Measurements from ENCODE around the gene KRT2.
"Not testable (repeated sequence)": the region's sequence is repeated elsewhere in the genome, so short reads cannot be mapped to it uniquely, and the experiment has no call there.

The KRT2 gene

GRCh38 chr12:52670961-52671360, 18.9 kb upstream of the KRT2 start:
- no peak for ATAC-seq
- TF ChIP-seq PPARA (CRISPR knock-in tag; IDR thresholded peaks at IDR 0.05; ENCODE audit: borderline replicate concordance) = no peak
- no peak for TF ChIP-seq TSHZ2 (CRISPR knock-in tag; IDR thresholded peaks at IDR 0.05)
- TF ChIP-seq POU6F1 (CRISPR knock-in tag; IDR thresholded peaks at IDR 0.05; ENCODE audit: borderline replicate concordance, low read depth) = no peak
- no peak for TF ChIP-seq CREB5 (CRISPR knock-in tag; IDR thresholded peaks at IDR 0.05; ENCODE audit: low read depth)
- TF ChIP-seq SNAI2 (CRISPR knock-in tag; IDR thresholded peaks at IDR 0.05) = no peak
- no peak for TF ChIP-seq ZC3H10 (CRISPR knock-in tag; IDR thresholded peaks at IDR 0.05)
- no peak for TF ChIP-seq ZFP30 (CRISPR knock-in tag; IDR thresholded peaks at IDR 0.05)

GRCh38 chr12:52670506-52670905, 18.5 kb upstream of the KRT2 start:
- ATAC-seq = no peak
- TF ChIP-seq ESRRG (CRISPR knock-in tag; IDR thresholded peaks at IDR 0.05) (no peak), GLIS3 (CRISPR knock-in tag; IDR thresholded peaks at IDR 0.05) (no peak), BACH2 (CRISPR knock-in tag; IDR thresholded peaks at IDR 0.05; ENCODE audit: borderline replicate concordance) (no peak), ISL1 (CRISPR knock-in tag; IDR thresholded peaks at IDR 0.05) (no peak), ZFP3 (CRISPR knock-in tag; IDR thresholded peaks at IDR 0.05) (no peak), CREB5 (CRISPR knock-in tag; IDR thresholded peaks at IDR 0.05; ENCODE audit: low read depth) (no peak)

GRCh38 chr12:52669941-52670340, 17.9 kb upstream of the KRT2 start:
- ATAC-seq = not testable (repeated sequence)

- no peak for TF ChIP-seq SNAI2 (CRISPR knock-in tag; IDR thresholded peaks at IDR 0.05)
- no peak for ATAC-seq
Measured at GRCh38 chr12:52669426-52669825, 17.4 kb upstream of the KRT2 start.

GRCh38 chr12:52667931-52668330, 15.9 kb upstream of the KRT2 start:
- ATAC-seq = no peak
- TF ChIP-seq TOX (CRISPR knock-in tag; IDR thresholded peaks at IDR 0.05; ENCODE audit: borderline replicate concordance) (no peak), CSRNP3 (CRISPR knock-in tag; IDR thresholded peaks at IDR 0.05) (no peak), ZFP3 (CRISPR knock-in tag; IDR thresholded peaks at IDR 0.05) (no peak), OSR1 (CRISPR knock-in tag; IDR thresholded peaks at IDR 0.05) (no peak), TCF4 (CRISPR knock-in tag; IDR thresholded peaks at IDR 0.05; ENCODE audit: borderline replicate concordance) (no peak), RARB (CRISPR knock-in tag; IDR thresholded peaks at IDR 0.05) (no peak), GLIS3 (CRISPR knock-in tag; IDR thresholded peaks at IDR 0.05) (no peak), POU6F1 (CRISPR knock-in tag; IDR thresholded peaks at IDR 0.05; ENCODE audit: borderline replicate concordance, low read depth) (no peak), ESRRG (CRISPR knock-in tag; IDR thresholded peaks at IDR 0.05) (no peak), TSHZ2 (CRISPR knock-in tag; IDR thresholded peaks at IDR 0.05) (no peak), ZNF8 (CRISPR knock-in tag; IDR thresholded peaks at IDR 0.05) (no peak), BACH2 (CRISPR knock-in tag; IDR thresholded peaks at IDR 0.05; ENCODE audit: borderline replicate concordance) (no peak), ZC3H10 (CRISPR knock-in tag; IDR thresholded peaks at IDR 0.05) (no peak), PATZ1 (CRISPR knock-in tag; IDR thresholded peaks at IDR 0.05; ENCODE audit: borderline replicate concordance) (no peak)
